Measurements from ENCODE around the gene C17orf50.
A peak's percentile ranks its signal among the peaks of the same experiment; 100 is the strongest.

Gene C17orf50

DNA sequence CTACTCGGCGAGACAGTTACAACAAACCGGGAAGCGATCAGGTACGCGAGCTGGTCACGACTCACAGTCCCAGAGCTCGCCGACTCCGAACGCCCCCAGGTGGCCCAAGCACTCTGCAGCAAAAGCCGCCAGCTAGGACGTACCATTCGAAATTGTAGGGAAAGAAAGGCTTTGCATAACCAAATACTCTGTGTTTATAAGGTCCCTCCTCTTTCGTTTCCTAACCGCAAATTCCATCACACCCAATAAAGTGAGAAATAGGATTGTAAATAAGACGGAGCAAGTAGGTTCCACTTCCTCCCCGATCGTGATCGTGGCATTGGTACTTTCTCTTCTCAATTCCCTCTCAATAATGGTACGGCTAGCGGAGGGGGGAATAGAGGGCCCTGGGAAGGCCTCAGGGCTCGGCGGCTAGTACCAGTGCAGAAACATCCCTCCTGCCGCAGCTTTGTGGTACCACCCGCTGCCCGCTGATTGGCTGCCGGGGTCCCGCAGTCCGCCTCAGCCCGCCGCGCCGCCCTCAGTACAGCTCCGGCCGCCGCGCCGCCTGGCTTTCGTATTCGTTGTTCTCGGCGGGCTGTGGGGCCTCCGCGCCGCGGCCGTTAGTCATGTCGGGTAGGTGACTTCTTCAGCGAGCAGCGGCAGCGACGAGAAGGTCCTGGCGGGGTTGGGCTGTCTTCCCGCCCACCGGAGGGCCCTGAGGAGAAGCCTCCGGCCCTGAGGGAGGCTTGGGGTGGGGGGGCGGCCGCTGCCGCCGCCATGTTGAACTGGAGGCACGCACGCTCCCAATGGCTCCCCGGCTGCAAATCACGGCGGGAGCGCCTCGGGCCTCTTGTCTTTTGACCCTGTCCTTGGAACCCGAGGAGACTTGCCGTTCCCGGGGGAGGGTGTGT is 48.5 kb downstream of the C17orf50 start, which contains the start of gene TAF15:
TSS of gene TAF15 (plus strand) at position 523 of the 893 bp plus-strand sequence. CDS start at position 609, 86 bp downstream.
- no peaks in the 10 kb centered on the region for H3K36me3 ChIP-seq (ENCODE audit: control insufficient read depth, insufficient read depth, low read length)
- H3K4me1 ChIP-seq (ENCODE audit: control insufficient read depth, insufficient read depth, low read length, poor library complexity, severe bottlenecking), result peaks cover 18% of the 10 kb centered on the region
- peak; percentile 90 to 94 (median 93) for DNase-seq
- no peaks in the 10 kb centered on the region for H3K27me3 ChIP-seq (replicated peaks; ENCODE audit: control insufficient read depth, insufficient read depth, low read length, poor library complexity, severe bottlenecking)
- H3K27ac ChIP-seq (ENCODE audit: insufficient read depth, low read length, poor library complexity, severe bottlenecking), result peak within 1 kb of the TSS; percentile 87
- peak within 1 kb of the TSS; percentile 75 for H3K4me3 ChIP-seq (ENCODE audit: insufficient read depth, low read depth, low read length, poor library complexity, severe bottlenecking)
- no peaks in the 10 kb centered on the region for H3K9me3 ChIP-seq (ENCODE audit: control insufficient read depth, low read length)

DNA sequence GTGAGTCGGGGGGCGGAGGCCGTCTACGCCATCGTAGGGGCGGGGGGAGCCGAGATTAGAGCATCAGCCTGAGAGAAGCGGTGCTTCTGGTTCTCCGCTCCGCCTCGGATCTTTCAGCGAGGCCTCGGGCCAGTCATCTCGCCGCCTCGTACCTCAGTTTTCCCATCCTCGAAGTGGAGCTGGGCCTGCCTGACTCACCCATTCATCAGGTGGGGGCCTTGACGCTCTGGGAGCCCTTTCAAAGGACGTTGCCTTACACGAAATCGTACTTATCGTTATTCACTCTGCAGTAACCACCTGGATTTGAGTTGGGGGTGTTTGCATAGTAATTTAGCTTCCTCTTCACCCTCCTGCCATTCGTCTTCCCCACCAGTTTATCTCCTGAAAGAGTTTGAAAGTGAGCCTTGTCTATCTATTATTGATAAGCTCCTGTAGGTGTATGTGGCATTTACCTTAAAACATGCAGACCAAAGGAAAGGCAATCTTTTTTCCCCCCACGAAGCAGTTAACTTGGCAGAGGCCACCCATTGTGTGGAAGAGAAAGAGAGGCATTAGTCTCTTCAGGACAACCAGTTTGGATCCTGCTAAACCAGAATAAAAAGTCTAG is 49.3 kb downstream of the C17orf50 start:
- H3K27ac ChIP-seq (ENCODE audit: insufficient read depth, low read length, poor library complexity, severe bottlenecking), result peak overlapping the region; percentile 87
- H3K4me1 ChIP-seq (ENCODE audit: control insufficient read depth, insufficient read depth, low read length, poor library complexity, severe bottlenecking), result peaks cover 18% of the 10 kb centered on the region
- H3K27me3 ChIP-seq (replicated peaks; ENCODE audit: control insufficient read depth, insufficient read depth, low read length, poor library complexity, severe bottlenecking), result no peaks in the 10 kb centered on the region
- H3K4me3 ChIP-seq (ENCODE audit: insufficient read depth, low read depth, low read length, poor library complexity, severe bottlenecking), result peak overlapping the region; percentile 75
- H3K36me3 ChIP-seq (ENCODE audit: control insufficient read depth, insufficient read depth, low read length), result no peaks in the 10 kb centered on the region
- no peaks in the 10 kb centered on the region for H3K9me3 ChIP-seq (ENCODE audit: control insufficient read depth, low read length)
- no peak for DNase-seq

DNA sequence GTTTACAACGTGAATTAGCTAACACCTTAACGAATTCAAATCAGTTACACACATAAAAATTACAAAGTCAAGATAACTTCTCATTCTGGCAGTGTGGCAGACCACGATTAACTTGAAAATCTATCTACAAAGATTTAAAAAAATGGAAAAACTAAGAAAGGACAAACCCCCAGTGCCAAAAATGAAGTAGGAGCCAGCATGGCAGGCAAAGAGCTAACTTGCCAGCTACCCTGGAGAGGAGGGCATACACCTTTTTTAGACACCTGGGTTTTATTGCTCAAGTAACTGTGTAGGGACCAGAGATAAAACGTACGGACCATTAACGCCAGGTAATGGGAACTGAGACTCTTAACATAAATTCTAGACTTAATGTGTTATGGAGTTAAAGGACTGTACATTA is 51.1 kb downstream of the C17orf50 start:
- no peak overlapping the region for H3K4me3 ChIP-seq (ENCODE audit: insufficient read depth, low read depth, low read length, poor library complexity, severe bottlenecking)
- peaks cover 18% of the 10 kb centered on the region for H3K4me1 ChIP-seq (ENCODE audit: control insufficient read depth, insufficient read depth, low read length, poor library complexity, severe bottlenecking)
- DNase-seq, result no peak
- H3K36me3 ChIP-seq (ENCODE audit: control insufficient read depth, insufficient read depth, low read length), result peaks cover 8% of the 10 kb centered on the region
- no peaks in the 10 kb centered on the region for H3K27me3 ChIP-seq (replicated peaks; ENCODE audit: control insufficient read depth, insufficient read depth, low read length, poor library complexity, severe bottlenecking)
- H3K27ac ChIP-seq (ENCODE audit: insufficient read depth, low read length, poor library complexity, severe bottlenecking), result no peak overlapping the region
- no peaks in the 10 kb centered on the region for H3K9me3 ChIP-seq (ENCODE audit: control insufficient read depth, low read length)

DNA sequence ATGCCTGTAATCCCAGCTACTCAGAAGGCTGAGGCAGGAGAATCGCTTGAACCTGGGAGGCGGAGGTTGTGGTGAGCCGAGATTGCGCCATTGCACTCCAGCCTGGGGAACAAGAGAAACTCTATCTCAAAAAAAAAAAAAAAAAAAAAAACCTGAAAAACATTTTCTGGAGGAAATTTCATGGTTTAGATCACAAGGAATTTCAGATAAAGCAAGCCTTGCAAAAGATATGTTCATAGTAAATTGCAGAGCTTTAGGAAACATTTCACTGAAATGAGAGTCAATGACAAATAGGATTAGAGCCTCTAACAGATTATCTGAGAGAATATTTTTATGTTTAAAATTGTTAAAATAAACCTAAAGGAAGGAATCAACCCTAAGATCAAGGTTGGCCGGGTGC is 51.8 kb downstream of the C17orf50 start:
- Histone ChIP-seq H3K27me3 (replicated peaks; ENCODE audit: control insufficient read depth, insufficient read depth, low read length, poor library complexity, severe bottlenecking) (no peaks in the 10 kb centered on the region), H3K4me1 (ENCODE audit: control insufficient read depth, insufficient read depth, low read length, poor library complexity, severe bottlenecking) (peaks cover 18% of the 10 kb centered on the region), H3K27ac (ENCODE audit: insufficient read depth, low read length, poor library complexity, severe bottlenecking) (no peak overlapping the region), H3K4me3 (ENCODE audit: insufficient read depth, low read depth, low read length, poor library complexity, severe bottlenecking) (no peak overlapping the region), H3K36me3 (ENCODE audit: control insufficient read depth, insufficient read depth, low read length) (peaks cover 8% of the 10 kb centered on the region), H3K9me3 (ENCODE audit: control insufficient read depth, low read length) (no peaks in the 10 kb centered on the region)
- no peak for DNase-seq

Data from effector memory CD4-positive, alpha-beta T cell (primary cell).